Measurements from ENCODE around the gene EIF4G3.
A peak's percentile ranks its signal among the peaks of the same experiment; 100 is the strongest.
"Not testable (repeated sequence)": the region's sequence is repeated elsewhere in the genome, so short reads cannot be mapped to it uniquely, and the experiment has no call there.

The EIF4G3 gene

GRCh38 chr1:20935717-20936116 is 241.0 kb downstream of the EIF4G3 start:
- Mint-ChIP-seq H3K27ac (no peak overlapping the region), H3K9me3 (no peaks in the 10 kb centered on the region), H3K4me3 (no peak overlapping the region), H3K36me3 (peaks cover 19 to 48% of the 10 kb centered on the region in 2 donors), H3K27me3 (no peaks in the 10 kb centered on the region), H3K4me1 (peaks cover 17 to 22% of the 10 kb centered on the region in 2 donors)
- no peak for ATAC-seq (replicated peaks)
- no peak for DNase-seq

DNA sequence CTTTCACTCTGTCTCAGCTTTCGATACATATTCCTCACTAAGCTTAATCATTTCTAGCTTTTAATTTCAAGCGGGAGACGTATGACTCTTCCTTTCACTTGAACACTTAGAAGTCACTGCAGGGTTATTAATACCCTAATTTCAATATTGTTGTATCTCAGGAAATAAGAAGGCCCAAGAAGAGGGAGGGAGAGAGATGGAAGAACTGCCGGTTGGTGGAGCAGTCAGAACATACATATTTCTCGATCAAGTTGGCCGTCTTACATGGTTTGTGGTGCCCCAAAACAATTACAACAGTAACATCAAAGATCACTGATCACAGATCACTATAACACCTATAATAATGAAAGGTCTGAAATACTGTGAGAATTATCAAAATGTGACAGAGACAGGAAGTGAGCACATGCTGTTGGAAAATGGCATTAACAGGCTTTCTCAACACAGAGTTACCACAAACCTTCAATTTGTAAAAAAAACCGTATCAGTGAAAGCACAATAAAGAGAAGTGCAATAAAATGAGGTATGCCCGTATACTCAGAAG is 244.2 kb downstream of the EIF4G3 start:
- Mint-ChIP-seq H3K4me1 (peaks cover 19 to 31% of the 10 kb centered on the region in 2 donors), H3K36me3 (peaks cover 31 to 56% of the 10 kb centered on the region in 2 donors), H3K27me3 (no peaks in the 10 kb centered on the region), H3K9me3 (no peaks in the 10 kb centered on the region), H3K4me3 (peak overlapping the region; percentile 2 to 30), H3K27ac (peak overlapping the region; percentile 52)
- DNase-seq (no peak), ATAC-seq (replicated peaks) (peak; percentile 85 to 93)

GRCh38 chr1:20931930-20932436 is 244.7 kb downstream of the EIF4G3 start:
- no peaks in the 10 kb centered on the region for H3K9me3 Mint-ChIP-seq
- no peaks in the 10 kb centered on the region for H3K27me3 Mint-ChIP-seq
- peak overlapping the region in 1 of 2 donors; percentile 18 for H3K4me3 Mint-ChIP-seq
- no peak overlapping the region for H3K27ac Mint-ChIP-seq
- peaks cover 34 to 54% of the 10 kb centered on the region in 2 donors for H3K36me3 Mint-ChIP-seq
- ATAC-seq (replicated peaks) (peak; percentile 10 to 33), DNase-seq (no peak)
- H3K4me1 Mint-ChIP-seq: peaks cover 21 to 31% of the 10 kb centered on the region in 2 donors

DNA sequence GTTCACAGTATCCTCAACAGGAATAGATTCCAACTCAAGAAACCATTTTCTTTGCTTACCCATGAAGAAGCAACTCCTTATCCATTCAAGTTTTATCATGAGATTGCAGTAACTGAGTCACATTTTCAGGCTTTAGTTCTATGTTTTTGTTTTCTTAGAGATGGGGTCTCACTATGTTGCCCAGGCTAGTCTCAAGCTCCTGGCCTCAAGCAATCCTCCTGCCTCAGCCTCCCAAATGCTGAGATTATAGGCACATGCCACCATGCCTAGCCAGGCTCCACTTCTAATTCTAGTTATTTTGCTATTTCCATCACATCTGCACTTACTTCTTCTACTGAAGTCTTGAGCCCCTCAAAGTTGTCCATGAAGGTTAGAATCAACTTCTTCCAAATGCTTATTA is 246.3 kb downstream of the EIF4G3 start:
- DNase-seq: no peak
- no peak for ATAC-seq (replicated peaks)
- peaks cover 21 to 31% of the 10 kb centered on the region in 2 donors for H3K4me1 Mint-ChIP-seq
- no peaks in the 10 kb centered on the region for H3K9me3 Mint-ChIP-seq
- peaks cover 31 to 45% of the 10 kb centered on the region in 2 donors for H3K36me3 Mint-ChIP-seq
- no peaks in the 10 kb centered on the region for H3K27me3 Mint-ChIP-seq
- no peak overlapping the region for H3K4me3 Mint-ChIP-seq
- no peak overlapping the region for H3K27ac Mint-ChIP-seq

- DNase-seq (no peak), ATAC-seq (replicated peaks) (no peak)
- no peak overlapping the region for H3K4me3 Mint-ChIP-seq
- no peaks in the 10 kb centered on the region for H3K27me3 Mint-ChIP-seq
- peaks cover 31 to 38% of the 10 kb centered on the region in 2 donors for H3K36me3 Mint-ChIP-seq
- no peaks in the 10 kb centered on the region for H3K9me3 Mint-ChIP-seq
- peaks cover 16 to 21% of the 10 kb centered on the region in 2 donors for H3K4me1 Mint-ChIP-seq
- H3K27ac Mint-ChIP-seq: no peak overlapping the region
Observed at GRCh38 chr1:20928146-20928545, 248.6 kb downstream of the EIF4G3 start.

DNA sequence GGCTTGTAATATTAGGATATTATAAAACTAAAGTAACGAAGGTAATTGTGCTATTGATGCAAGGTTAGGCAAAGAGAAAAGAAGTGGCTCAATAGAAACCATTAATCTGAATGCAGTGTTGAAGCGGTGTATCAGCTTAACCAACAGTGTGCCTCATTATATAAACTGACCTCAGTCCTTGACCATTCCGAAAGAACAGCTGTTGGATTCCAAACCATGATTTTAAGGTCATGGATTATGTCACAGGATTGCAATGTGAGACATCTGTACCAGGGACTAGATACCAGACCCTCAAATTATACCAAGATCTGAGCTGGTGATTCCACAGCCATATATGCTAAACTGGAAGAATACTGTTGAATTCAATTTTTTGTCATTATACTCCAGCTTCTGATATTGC is 255.4 kb downstream of the EIF4G3 start:
- H3K9me3 Mint-ChIP-seq: no peaks in the 10 kb centered on the region

DNA sequence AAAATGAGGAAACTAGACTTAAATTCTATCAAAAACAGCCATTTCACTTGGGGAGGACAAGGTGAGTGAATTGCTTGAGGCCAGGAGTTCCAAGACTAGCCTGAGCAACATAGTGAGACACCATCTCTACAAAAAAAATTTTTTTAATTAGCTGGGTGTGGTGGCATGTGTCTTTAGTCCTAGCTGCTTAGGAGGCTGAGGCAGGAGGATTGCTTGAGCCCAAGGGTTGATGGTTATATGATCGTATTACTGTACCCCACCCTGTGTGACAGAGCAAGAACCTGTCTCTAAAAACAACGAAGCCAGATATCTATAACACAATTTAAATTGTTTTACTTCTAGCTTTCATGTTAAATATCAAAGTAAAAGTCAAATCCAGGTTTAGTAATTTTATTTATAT is 263.5 kb downstream of the EIF4G3 start:
- no peak for ATAC-seq (replicated peaks)
- Mint-ChIP-seq H3K9me3 (no peaks in the 10 kb centered on the region), H3K27ac (no peak overlapping the region), H3K4me3 (no peak overlapping the region), H3K36me3 (peaks cover 22 to 31% of the 10 kb centered on the region in 2 donors), H3K27me3 (no peaks in the 10 kb centered on the region), H3K4me1 (no peaks in the 10 kb centered on the region)
- no peak for DNase-seq

More for the DNA sequence above, 255.4 kb downstream of the EIF4G3 start:
- DNase-seq (no peak), ATAC-seq (replicated peaks) (no peak)
- Mint-ChIP-seq H3K4me1 (peaks cover 5 to 6% of the 10 kb centered on the region in 2 donors), H3K36me3 (peaks cover 2 to 11% of the 10 kb centered on the region in 2 donors), H3K4me3 (no peak overlapping the region), H3K27me3 (no peaks in the 10 kb centered on the region), H3K27ac (no peak overlapping the region)

- H3K36me3 Mint-ChIP-seq: peaks cover 23 to 38% of the 10 kb centered on the region in 2 donors
- not testable (repeated sequence) for H3K27me3 Mint-ChIP-seq; H3K4me1 Mint-ChIP-seq; DNase-seq; ATAC-seq (replicated peaks); H3K4me3 Mint-ChIP-seq; H3K27ac Mint-ChIP-seq; H3K9me3 Mint-ChIP-seq
Observed at GRCh38 chr1:20907526-20907925, 269.2 kb downstream of the EIF4G3 start.

DNA sequence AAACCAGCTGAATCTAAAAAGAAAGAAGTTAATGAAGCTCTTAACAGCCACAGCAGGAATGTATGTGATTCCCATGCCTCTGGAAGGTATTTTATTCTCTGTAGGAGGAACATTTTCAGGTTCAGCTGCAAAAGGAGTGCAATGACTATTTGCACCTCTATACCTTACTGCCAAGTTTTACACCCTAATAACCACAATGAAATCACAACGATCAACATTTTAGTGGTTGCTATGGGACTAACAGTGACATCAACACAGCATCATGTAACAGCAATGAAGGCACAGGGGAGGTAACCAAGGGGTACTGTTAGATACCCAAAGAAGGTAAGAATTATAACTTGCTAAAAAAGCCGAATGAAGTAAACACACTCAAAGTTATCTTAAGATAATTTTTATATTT is 273.3 kb downstream of the EIF4G3 start:
- Mint-ChIP-seq H3K4me3 (no peak overlapping the region), H3K9me3 (no peaks in the 10 kb centered on the region), H3K27ac (no peak overlapping the region), H3K27me3 (no peaks in the 10 kb centered on the region), H3K36me3 (peaks cover 16 to 38% of the 10 kb centered on the region in 2 donors), H3K4me1 (no peaks in the 10 kb centered on the region)
- no peak for ATAC-seq (replicated peaks)
- DNase-seq: no peak

GRCh38 chr1:20900056-20900455 is 276.6 kb downstream of the EIF4G3 start:
- Mint-ChIP-seq H3K27ac (no peak overlapping the region), H3K27me3 (no peaks in the 10 kb centered on the region), H3K4me3 (no peak overlapping the region), H3K9me3 (no peaks in the 10 kb centered on the region), H3K4me1 (no peaks in the 10 kb centered on the region), H3K36me3 (peaks cover 8 to 25% of the 10 kb centered on the region in 2 donors)
- ATAC-seq (replicated peaks) (no peak), DNase-seq (no peak)

GRCh38 chr1:20899154-20899972 is 277.3 kb downstream of the EIF4G3 start:
- no peak overlapping the region for H3K4me3 Mint-ChIP-seq
- H3K9me3 Mint-ChIP-seq: no peaks in the 10 kb centered on the region
- no peaks in the 10 kb centered on the region for H3K4me1 Mint-ChIP-seq
- H3K27ac Mint-ChIP-seq: no peak overlapping the region
- ATAC-seq (replicated peaks) (no peak), DNase-seq (no peak)
- H3K36me3 Mint-ChIP-seq: peaks cover 10 to 25% of the 10 kb centered on the region in 2 donors
- no peaks in the 10 kb centered on the region for H3K27me3 Mint-ChIP-seq

GRCh38 chr1:20896826-20897225 is 279.9 kb downstream of the EIF4G3 start:
- ATAC-seq (replicated peaks) (no peak), DNase-seq (no peak)
- no peak overlapping the region for H3K27ac Mint-ChIP-seq
- no peaks in the 10 kb centered on the region for H3K4me1 Mint-ChIP-seq
- H3K4me3 Mint-ChIP-seq: no peak overlapping the region
- peaks cover 13 to 17% of the 10 kb centered on the region in 2 donors for H3K36me3 Mint-ChIP-seq
- H3K9me3 Mint-ChIP-seq: no peaks in the 10 kb centered on the region
- no peaks in the 10 kb centered on the region for H3K27me3 Mint-ChIP-seq

DNA sequence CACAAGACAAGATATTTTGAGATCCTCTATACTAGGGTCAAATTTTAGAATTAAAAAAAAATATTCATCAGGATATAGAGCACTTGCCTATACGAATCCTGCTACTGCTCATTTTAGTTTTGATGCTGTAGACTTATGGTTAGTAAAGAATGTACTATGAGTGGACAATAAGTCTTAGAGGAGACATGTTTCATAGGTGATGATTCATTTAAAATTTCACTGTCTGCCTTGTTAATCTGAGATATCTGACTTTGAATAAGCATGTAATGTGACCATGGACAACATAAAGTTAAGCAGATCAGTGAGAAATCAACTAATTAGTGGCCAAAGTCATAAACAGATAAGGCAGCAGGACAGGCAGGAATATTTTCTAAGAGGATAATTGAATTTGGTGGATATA is 282.8 kb downstream of the EIF4G3 start:
- Mint-ChIP-seq H3K27ac (no peak overlapping the region), H3K4me1 (no peaks in the 10 kb centered on the region), H3K36me3 (peaks cover 10% of the 10 kb centered on the region in 2 donors), H3K27me3 (no peaks in the 10 kb centered on the region), H3K9me3 (no peaks in the 10 kb centered on the region), H3K4me3 (no peak overlapping the region)
- no peak for ATAC-seq (replicated peaks)
- no peak for DNase-seq

- no peak for DNase-seq
- H3K9me3 Mint-ChIP-seq: no peaks in the 10 kb centered on the region
- peaks cover 16% of the 10 kb centered on the region in 2 donors for H3K36me3 Mint-ChIP-seq
- no peaks in the 10 kb centered on the region for H3K4me1 Mint-ChIP-seq
- no peak overlapping the region for H3K4me3 Mint-ChIP-seq
- H3K27me3 Mint-ChIP-seq: no peaks in the 10 kb centered on the region
- no peak for ATAC-seq (replicated peaks)
- no peak overlapping the region for H3K27ac Mint-ChIP-seq
Observed at GRCh38 chr1:20891091-20891490, 285.6 kb downstream of the EIF4G3 start.

DNA sequence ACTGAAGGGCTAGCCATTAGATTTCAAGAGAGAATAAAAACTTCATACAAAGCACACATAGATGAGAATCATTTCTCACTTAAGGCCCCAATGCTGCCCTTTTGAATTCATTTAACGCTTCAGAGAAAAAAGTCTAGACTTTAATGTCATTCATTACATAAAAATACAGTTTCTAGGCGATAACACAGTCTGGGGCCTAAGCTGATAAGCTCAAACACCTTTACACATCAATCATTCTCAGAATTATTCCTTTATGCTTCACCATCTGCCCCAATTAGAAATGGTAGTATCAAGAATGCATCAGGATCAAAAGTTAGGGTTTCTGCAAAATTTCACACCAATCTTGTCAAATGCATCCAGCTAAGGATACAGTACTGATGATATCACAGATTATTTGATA is 289.5 kb downstream of the EIF4G3 start:
- Mint-ChIP-seq H3K4me1 (peaks cover 0 to 6% of the 10 kb centered on the region in 2 donors), H3K27me3 (no peaks in the 10 kb centered on the region), H3K4me3 (no peak overlapping the region), H3K36me3 (peaks cover 16 to 25% of the 10 kb centered on the region in 2 donors), H3K9me3 (no peaks in the 10 kb centered on the region), H3K27ac (no peak overlapping the region)
- ATAC-seq (replicated peaks): no peak
- no peak for DNase-seq

Measured in stimulated activated naive B cell treated with anti-CD40 and anti-IgM and Interleukin-4, amounts not matched to agents 10 μg/mL and 1 μg/mL and 100 μg/mL, for 72 hours (primary cell).